SK-N-MC (cell line): ENCODE results near the gene SGSH.

ENCODE experiments used
- DNase-seq: peaks from one replicate; pipeline ENCODE4 v3.0.0-alpha.2; 2011; ENCODE audit warnings: low read depth, low spot score
- H3K27ac ChIP-seq: fragments of 200-600 bp; sonication (generic); 2 replicates; pipeline ENCODE4 v1.5.1; 2016; ENCODE audit warnings: mixed run types
- H3K36me3 ChIP-seq: fragments of 200-600 bp; sonication (generic); 2 replicates; pipeline ENCODE4 v1.6.1; 2017; ENCODE audit warnings: antibody characterized with exemption, low read length, mixed read lengths; ENCODE audit not compliant: insufficient read depth
- H3K4me3 ChIP-seq: fragments of 200-600 bp; sonication (generic); 2 replicates; pipeline ENCODE4 v1.5.1; 2016
- H3K9ac ChIP-seq: fragments of 200-600 bp; sonication (generic); 2 replicates; pipeline ENCODE4 v1.8.0; 2017; ENCODE audit warnings: mixed run types, mixed read lengths; ENCODE audit not compliant: insufficient read length
- H3K9me3 ChIP-seq: fragments of 200-600 bp; sonication (generic); 2 replicates; pipeline ENCODE4 v1.6.1; 2017; ENCODE audit warnings: low read depth, mild to moderate bottlenecking, antibody characterized with exemption, low read length, moderate library complexity, mixed read lengths
- EZH2 ChIP-seq: fragments of 200-600 bp; sonication (generic); IDR thresholded peaks from one replicate; pipeline ENCODE4 v1.6.1; 2017; ENCODE audit warnings: antibody characterized with exemption
- FOXP2 ChIP-seq: optimal IDR thresholded peaks from 2 replicates; pipeline ENCODE3; 2011; ENCODE audit warnings: mild to moderate bottlenecking, moderate library complexity; ENCODE audit not compliant: insufficient read depth; ENCODE audit errors: extremely low read length, control extremely low read depth
- POLR2AphosphoS5 ChIP-seq: IDR thresholded peaks from 2 replicates; pipeline ENCODE4 v1.6.1; 2012; ENCODE audit warnings: mild to moderate bottlenecking, low read depth, low read length, borderline replicate concordance

Gene SGSH

GRCh38 chr17:80237386-80237785, 17.3 kb upstream of the SGSH start:
- TF ChIP-seq FOXP2 (no peak), POLR2AphosphoS5 (no peak), EZH2 (no peak)
- no peaks in the 10 kb centered on the region for H3K36me3 ChIP-seq
- no peak for DNase-seq
- H3K27ac ChIP-seq: no peak overlapping the region
- no peak overlapping the region for H3K4me3 ChIP-seq
- H3K9ac ChIP-seq: no peak overlapping the region
- no peaks in the 10 kb centered on the region; the same call in 1 of the 2 replicates for H3K9me3 ChIP-seq

GRCh38 chr17:80236911-80237310, 16.8 kb upstream of the SGSH start:
- no peaks in the 10 kb centered on the region for H3K36me3 ChIP-seq
- no peak overlapping the region for H3K4me3 ChIP-seq

GRCh38 chr17:80233202-80233601, 13.1 kb upstream of the SGSH start:
- no peak for DNase-seq
- Histone ChIP-seq H3K4me3 (no peak overlapping the region), H3K9ac (no peak overlapping the region), H3K36me3 (no peaks in the 10 kb centered on the region), H3K27ac (no peak overlapping the region), H3K9me3 (no peaks in the 10 kb centered on the region; the same call in 1 of the 2 replicates)
- TF ChIP-seq POLR2AphosphoS5: no peak
- no peak for TF ChIP-seq EZH2
- no peak for TF ChIP-seq FOXP2

More at GRCh38 chr17:80236911-80237310, 16.8 kb upstream of the SGSH start:
- H3K9me3 ChIP-seq: no peaks in the 10 kb centered on the region; the same call in 1 of the 2 replicates
- no peak overlapping the region for H3K9ac ChIP-seq
- no peak for DNase-seq
- no peak overlapping the region for H3K27ac ChIP-seq
- no peak for TF ChIP-seq EZH2
- no peak for TF ChIP-seq POLR2AphosphoS5
- no peak for TF ChIP-seq FOXP2

GRCh38 chr17:80232438-80232837, 12.3 kb upstream of the SGSH start:
- Histone ChIP-seq H3K9ac (no peak overlapping the region), H3K36me3 (no peaks in the 10 kb centered on the region), H3K4me3 (no peak overlapping the region), H3K9me3 (no peaks in the 10 kb centered on the region; the same call in 1 of the 2 replicates), H3K27ac (no peak overlapping the region)
- no peak for DNase-seq
- TF ChIP-seq POLR2AphosphoS5 (no peak), FOXP2 (no peak), EZH2 (no peak)

GRCh38 chr17:80229011-80229410, 8.9 kb upstream of the SGSH start:
- DNase-seq: no peak
- H3K36me3 ChIP-seq: no peaks in the 10 kb centered on the region
- no peak for TF ChIP-seq FOXP2
- no peak for TF ChIP-seq EZH2
- TF ChIP-seq POLR2AphosphoS5: no peak
- H3K9ac ChIP-seq: no peak overlapping the region
- no peaks in the 10 kb centered on the region; the same call in 1 of the 2 replicates for H3K9me3 ChIP-seq
- H3K27ac ChIP-seq: no peak overlapping the region
- H3K4me3 ChIP-seq: no peak overlapping the region

- Histone ChIP-seq H3K9me3 (no peaks in the 10 kb centered on the region; the same call in 1 of the 2 replicates), H3K36me3 (no peaks in the 10 kb centered on the region), H3K4me3 (no peak overlapping the region), H3K27ac (no peak overlapping the region), H3K9ac (no peak overlapping the region)
- TF ChIP-seq EZH2: no peak
- no peak for TF ChIP-seq POLR2AphosphoS5
- no peak for TF ChIP-seq FOXP2
- no peak for DNase-seq
These were observed 8.3 kb upstream of the SGSH start for GRCh38 chr17:80228477-80228876.

- no peak for DNase-seq
- no peak overlapping the region for H3K27ac ChIP-seq
- H3K4me3 ChIP-seq: no peak overlapping the region
- H3K36me3 ChIP-seq: no peaks in the 10 kb centered on the region
- TF ChIP-seq POLR2AphosphoS5: no peak
- TF ChIP-seq EZH2: no peak
- TF ChIP-seq FOXP2: no peak
- no peak overlapping the region for H3K9ac ChIP-seq
- H3K9me3 ChIP-seq: no peaks in the 10 kb centered on the region; the same call in 1 of the 2 replicates
These were observed 7.5 kb upstream of the SGSH start for GRCh38 chr17:80227666-80228065.

- H3K9ac ChIP-seq: no peak overlapping the region
- no peak overlapping the region for H3K4me3 ChIP-seq
- no peaks in the 10 kb centered on the region for H3K9me3 ChIP-seq
- H3K36me3 ChIP-seq: no peaks in the 10 kb centered on the region
- no peak for DNase-seq
- TF ChIP-seq POLR2AphosphoS5: no peak
- no peak for TF ChIP-seq EZH2
- no peak for TF ChIP-seq FOXP2
- no peak overlapping the region for H3K27ac ChIP-seq
These were observed 7.0 kb upstream of the SGSH start for GRCh38 chr17:80227156-80227555.

GRCh38 chr17:80225230-80225629, 5.1 kb upstream of the SGSH start:
- H3K4me3 ChIP-seq: no peak overlapping the region
- no peaks in the 10 kb centered on the region for H3K36me3 ChIP-seq
- no peak for DNase-seq
- TF ChIP-seq EZH2 (no peak), FOXP2 (no peak), POLR2AphosphoS5 (no peak)
- no peak overlapping the region for H3K27ac ChIP-seq
- no peak overlapping the region for H3K9ac ChIP-seq
- H3K9me3 ChIP-seq: no peaks in the 10 kb centered on the region

GRCh38 chr17:80224683-80225082, 4.5 kb upstream of the SGSH start:
- Histone ChIP-seq H3K27ac (no peak overlapping the region), H3K4me3 (no peak overlapping the region), H3K36me3 (no peaks in the 10 kb centered on the region), H3K9me3 (no peaks in the 10 kb centered on the region), H3K9ac (no peak overlapping the region)
- TF ChIP-seq FOXP2: no peak
- TF ChIP-seq POLR2AphosphoS5: no peak
- TF ChIP-seq EZH2: no peak
- DNase-seq: no peak
